Coronary artery (tissue), 2 donors: ENCODE data around the gene CDC42BPB.

ENCODE experiments used
- DNase-seq: peaks from one replicate; pipeline ENCODE4 v3.0.0-alpha.2; 2017; ENCODE audit warnings: low spot score
- H3K27ac ChIP-seq, 2 donors: fragments of 200-600 bp; sonication (generic); one replicate each; pipeline ENCODE4 v1.5.1; 2016 to 2019
- H3K4me3 ChIP-seq: fragments of 200-600 bp; sonication (generic); 2 replicates; pipeline ENCODE4 v1.5.1; 2016; ENCODE audit warnings: mild to moderate bottlenecking, moderate library complexity
- CTCF ChIP-seq: fragments of 200-600 bp; sonication (generic); IDR thresholded peaks from one replicate; pipeline ENCODE4 v1.5.1; 2019; ENCODE audit warnings: antibody characterized with exemption

The CDC42BPB gene

DNA sequence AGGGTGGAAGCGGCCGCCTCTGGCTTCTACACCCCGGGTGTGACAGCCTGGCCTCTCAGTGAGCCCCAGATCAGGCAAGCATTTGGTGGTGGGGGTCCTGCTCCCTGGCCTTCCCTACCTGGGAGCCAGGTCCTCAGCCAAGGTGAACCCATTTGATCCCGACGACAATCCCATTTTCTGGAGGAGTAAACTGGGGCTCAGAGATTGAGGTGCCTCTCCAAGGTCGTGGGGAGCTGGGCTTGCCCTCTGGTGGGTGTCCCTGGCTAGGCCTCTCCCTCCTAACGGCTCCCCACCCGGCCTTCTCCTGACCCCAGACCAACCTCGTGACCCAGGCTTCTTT is 34.5 kb upstream of the CDC42BPB start:
- H3K4me3 ChIP-seq: peak overlapping the region; percentile 73
- peak overlapping the region in 1 of 2 donors; percentile 5 for H3K27ac ChIP-seq
- DNase-seq: no peak
- TF ChIP-seq CTCF: no peak

DNA sequence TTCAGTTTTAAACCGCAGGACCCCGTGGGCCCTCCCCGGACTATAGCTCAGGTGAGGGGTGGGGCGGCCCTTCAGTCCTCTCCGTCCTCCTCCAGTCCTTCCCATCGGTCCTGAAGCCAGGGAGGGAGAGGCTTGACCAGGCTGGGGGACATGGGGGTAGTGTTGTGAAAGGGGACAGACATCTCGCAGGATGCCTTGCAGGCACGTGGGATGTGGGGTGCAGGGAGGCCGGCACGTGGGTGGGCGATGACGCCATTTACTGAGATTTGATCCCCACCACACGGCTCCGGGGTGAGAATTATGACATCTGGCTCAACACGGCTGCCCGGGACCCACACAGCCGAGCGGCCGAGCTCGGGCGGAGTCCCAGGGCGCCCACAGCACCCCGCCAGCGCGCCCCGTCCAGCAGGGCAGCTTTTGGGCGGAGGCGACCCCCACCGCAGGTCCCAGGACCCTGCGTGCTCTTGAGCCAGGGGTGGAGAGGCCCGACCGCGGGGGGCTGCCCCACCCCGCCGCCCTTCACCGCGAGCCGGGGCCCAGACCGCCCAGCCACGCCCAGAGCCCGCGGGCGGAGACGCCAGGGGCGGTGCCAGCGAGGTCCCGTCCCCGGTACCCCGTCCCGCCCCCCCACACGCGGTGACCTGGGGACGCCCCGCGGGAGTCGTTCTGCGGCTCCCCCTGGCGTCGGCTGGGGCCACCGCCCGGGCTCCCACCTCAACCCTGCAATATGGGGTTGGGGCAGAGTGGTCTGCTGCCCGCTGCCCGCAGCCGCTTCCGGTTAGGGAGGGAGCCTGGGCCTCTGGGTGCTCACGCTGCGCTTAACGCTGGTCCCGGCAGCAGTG is 33.9 kb upstream of the CDC42BPB start:
- Histone ChIP-seq H3K4me3 (peak overlapping the region; percentile 73), H3K27ac (peak overlapping the region in 1 of 2 donors; percentile 5)
- no peak for TF ChIP-seq CTCF
- no peak for DNase-seq

DNA sequence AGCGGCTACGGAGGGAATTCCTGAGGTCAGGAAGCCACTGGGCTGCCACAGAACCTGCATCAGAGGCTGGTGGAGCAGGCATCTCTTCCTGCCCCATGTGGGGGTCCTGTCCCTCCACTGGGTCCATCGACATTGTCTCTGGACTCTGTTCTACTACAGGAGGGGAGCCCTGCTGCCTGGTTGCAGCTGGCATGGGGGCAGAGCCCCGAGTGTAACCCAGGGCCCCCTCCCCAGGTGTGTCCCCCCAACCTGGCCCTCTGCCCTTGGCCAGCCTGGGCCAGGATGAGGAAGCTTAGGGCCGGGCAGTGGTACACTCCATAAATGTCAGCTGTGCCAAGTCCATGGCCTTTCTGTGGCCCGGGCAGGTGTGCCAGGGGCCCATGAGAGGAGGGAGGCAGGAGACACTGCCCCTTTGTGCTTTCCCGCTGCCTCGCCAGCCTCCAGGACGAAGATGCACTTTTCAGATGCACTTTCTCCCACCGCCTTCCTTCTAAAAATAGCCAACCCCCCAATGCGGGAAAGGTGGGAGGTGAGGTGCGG is 33.2 kb upstream of the CDC42BPB start:
- TF ChIP-seq CTCF: no peak
- DNase-seq: no peak
- Histone ChIP-seq H3K27ac (no peak overlapping the region), H3K4me3 (peak overlapping the region; percentile 73)

GRCh38 chr14:103089386-103090335 is 32.3 kb upstream of the CDC42BPB start:
- Histone ChIP-seq H3K27ac (no peak overlapping the region), H3K4me3 (no peak overlapping the region)
- no peak for DNase-seq
- no peak for TF ChIP-seq CTCF

DNA sequence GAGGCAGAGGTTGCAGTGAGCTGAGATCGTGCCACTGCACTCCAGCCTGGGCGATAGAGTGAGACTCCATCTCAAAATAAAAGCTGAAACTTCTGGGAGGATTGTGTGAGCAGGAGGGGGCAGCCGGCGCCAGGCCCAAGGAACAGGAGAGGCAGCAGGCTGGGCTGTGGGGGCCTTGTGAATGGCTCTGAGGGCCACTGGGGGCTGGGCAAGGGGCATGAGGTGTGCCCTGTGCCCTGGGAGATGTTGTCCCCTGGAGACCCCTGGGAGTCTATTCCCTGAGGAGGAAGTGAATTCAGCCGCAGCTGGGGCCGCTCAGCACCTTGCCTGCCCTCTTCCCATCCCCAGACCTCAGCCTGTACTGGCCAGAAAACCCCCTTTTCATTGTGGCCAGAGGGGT is 31.6 kb upstream of the CDC42BPB start:
- no peak for DNase-seq
- no peak for TF ChIP-seq CTCF
- no peak overlapping the region for H3K4me3 ChIP-seq
- no peak overlapping the region for H3K27ac ChIP-seq

- H3K27ac ChIP-seq: no peak overlapping the region
- H3K4me3 ChIP-seq: no peak overlapping the region
- no peak for TF ChIP-seq CTCF
- DNase-seq: no peak
Measured at GRCh38 chr14:103087343-103087835, 30.0 kb upstream of the CDC42BPB start.
